ENCODE measurements around the gene PIGO. TPM values are rescaled to one million over a fixed set of nuclear protein-coding genes. Genes with fewer than 3 reads are reported as not detected.
A peak's percentile ranks its signal among the peaks of the same experiment; 100 is the strongest.

PIGO gene
- total and polyA plus RNA-seq, 10 of the 15 experiments (the other 5 are each of a cell fraction or from before 2014, with no cell fraction given): 8.2 to 23.3 (median 18.4) TPM

DNA sequence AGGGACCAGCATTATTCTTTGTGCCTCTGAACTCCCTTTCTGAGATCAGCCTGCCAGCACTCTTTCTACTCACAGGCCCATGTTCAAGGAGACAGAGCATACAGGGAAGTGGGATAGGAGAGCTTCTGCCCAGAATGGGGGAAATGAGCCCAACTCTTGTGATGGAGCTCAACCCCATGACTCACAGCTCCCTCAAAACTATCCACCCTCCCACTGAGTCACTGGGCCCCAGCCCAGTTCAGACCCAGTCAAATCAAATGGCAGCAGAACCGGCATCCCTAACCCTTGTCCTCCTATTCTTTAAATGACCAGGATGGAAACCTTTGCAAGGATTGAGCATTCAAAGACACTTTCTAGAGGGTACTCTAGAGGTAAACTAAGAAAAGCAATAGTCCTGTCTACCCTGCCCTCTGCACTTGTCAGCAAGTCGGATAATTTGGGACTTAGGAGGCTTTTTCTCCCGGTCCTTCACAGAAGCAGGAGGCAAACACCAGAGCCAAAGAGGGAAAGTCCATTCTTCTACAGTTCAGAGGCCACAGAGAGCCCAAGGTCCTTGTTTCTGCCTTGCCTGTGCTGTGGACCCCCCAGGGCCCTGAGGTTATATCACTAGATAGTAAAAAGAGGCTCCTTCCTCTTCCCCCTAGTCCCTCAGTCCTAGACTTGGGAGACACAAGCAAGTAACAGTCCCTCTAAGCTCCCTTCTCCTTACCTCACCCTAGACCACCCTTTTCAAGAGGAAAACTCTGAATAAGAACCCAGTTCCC lies 16.0 kb upstream of the PIGO start:
- no peaks in the 10 kb centered on the region for H3K9me3 ChIP-seq (replicated peaks; ENCODE audit: control insufficient read depth, insufficient read depth, low read length)
- peak overlapping the region; percentile 15; the same call in 1 of the 2 replicates for H3K9ac ChIP-seq (ENCODE audit: control insufficient read depth, insufficient read depth, low read length)
- TF ChIP-seq, protein P1, sequence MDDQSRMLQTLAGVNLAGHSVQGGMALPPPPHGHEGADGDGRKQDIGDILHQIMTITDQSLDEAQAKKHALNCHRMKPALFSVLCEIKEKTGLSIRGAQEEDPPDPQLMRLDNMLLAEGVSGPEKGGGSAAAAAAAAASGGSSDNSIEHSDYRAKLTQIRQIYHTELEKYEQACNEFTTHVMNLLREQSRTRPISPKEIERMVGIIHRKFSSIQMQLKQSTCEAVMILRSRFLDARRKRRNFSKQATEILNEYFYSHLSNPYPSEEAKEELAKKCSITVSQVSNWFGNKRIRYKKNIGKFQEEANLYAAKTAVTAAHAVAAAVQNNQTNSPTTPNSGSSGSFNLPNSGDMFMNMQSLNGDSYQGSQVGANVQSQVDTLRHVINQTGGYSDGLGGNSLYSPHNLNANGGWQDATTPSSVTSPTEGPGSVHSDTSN (IDR thresholded peaks at IDR 0.05; ENCODE audit: insufficient replicate concordance, low read depth, low read length): no peak
- no peak for TF ChIP-seq SRF (IDR thresholded peaks at IDR 0.05; ENCODE audit: low read depth in 2 of 2, low read length in 2 of 2)
- TF ChIP-seq PAX8 (IDR thresholded peaks at IDR 0.05): no peak
- TF ChIP-seq BCL3 (IDR thresholded peaks at IDR 0.05; ENCODE audit: borderline replicate concordance, insufficient read depth, low read depth, low read length, poor library complexity, severe bottlenecking): no peak
- no peak for TF ChIP-seq NR2C2 (IDR thresholded peaks at IDR 0.05; ENCODE audit: borderline replicate concordance, control insufficient read depth, insufficient read length, low read depth)
- ChIA-PET RAD21 (ENCODE audit: unreplicated experiment) (interaction anchor here (0.8 to 1.9 kb wide), 2 partner anchors 9 to 32 kb away, joined by 3 to 9 read pairs; partner anchors contain the start of genes FANCG and STOML2), POLR2A (interaction anchor here (0.6 to 2.0 kb wide), 4 partner anchors 10 to 492 kb away, joined by 3 to 14 read pairs (median 4); partner anchors contain the start of genes PIGO and STOML2), SMC1A (ENCODE audit: uncharacterized antibody, unreplicated experiment) (interaction anchor here (1.0 kb wide), 1 partner anchor 213 kb away, joined by 3 read pairs; no protein-coding TSS in a partner anchor), CTCF (interaction anchor here (0.6 to 1.7 kb wide), 8 partner anchors 9 to 365 kb away, joined by 3 to 5 read pairs (median 3); partner anchors contain the start of gene FANCG)
- no peak for ATAC-seq
- peaks cover 3% of the 10 kb centered on the region for H3K79me2 ChIP-seq (ENCODE audit: control insufficient read depth, insufficient read depth, low read length)
- H2AFZ ChIP-seq (ENCODE audit: control insufficient read depth, low read depth, low read length): peak overlapping the region; percentile 69
- no TSS peak for BruUV-seq (replicated peaks)
- H3K27me3 ChIP-seq (replicated peaks in 1 of 2; ENCODE audit: control insufficient read depth in 2 of 2, insufficient read depth in 2 of 2, low read length in 1 of 2): no peaks in the 10 kb centered on the region
- no peak overlapping the region for H3K27ac ChIP-seq (ENCODE audit: control insufficient read depth, insufficient read depth)
- peak overlapping the region; percentile 83; the same call in 1 of the 2 replicates for H3K4me2 ChIP-seq (ENCODE audit: control insufficient read depth, insufficient read depth)
- no peak for DNase-seq (ENCODE audit: low read depth, low spot score)
- H3K36me3 ChIP-seq (ENCODE audit: control insufficient read depth in 2 of 2, insufficient read depth in 2 of 2, low read length in 1 of 2): no peaks in the 10 kb centered on the region
- in situ Hi-C loops (cut with MboI) (no loop called here), intact Hi-C loops (cut with micrococcal nuclease; ENCODE audit: unreplicated experiment) (loop anchor here (5.0 to 10.0 kb wide), 4 partner anchors 40 to 702 kb away; partner anchors contain the start of genes CREB3, HINT2, SPAG8 and TESK1)
- FAIRE-seq: no peak
- H3K4me3 ChIP-seq: no peak overlapping the region
- no peaks in the 10 kb centered on the region for H4K20me1 ChIP-seq (ENCODE audit: control insufficient read depth, insufficient read depth)
- peaks cover 30% of the 10 kb centered on the region for H3K4me1 ChIP-seq (ENCODE audit: control insufficient read depth, insufficient read depth, low read length)
- 76% methylated on average over 3 of the region's 3 CpGs for WGBS (ENCODE audit: insufficient coverage, insufficient replicate concordance, low lambda C conversion rate, missing lambda C conversion rate)
